8988T (cell line): ENCODE results near the gene LYSET.
"Not testable (repeated sequence)": the region's sequence is repeated elsewhere in the genome, so short reads cannot be mapped to it uniquely, and the experiment has no call there.

Experiments used
- DNase-seq: peaks from one replicate; pipeline ENCODE4 v3.0.0; 2011

The LYSET gene

DNA sequence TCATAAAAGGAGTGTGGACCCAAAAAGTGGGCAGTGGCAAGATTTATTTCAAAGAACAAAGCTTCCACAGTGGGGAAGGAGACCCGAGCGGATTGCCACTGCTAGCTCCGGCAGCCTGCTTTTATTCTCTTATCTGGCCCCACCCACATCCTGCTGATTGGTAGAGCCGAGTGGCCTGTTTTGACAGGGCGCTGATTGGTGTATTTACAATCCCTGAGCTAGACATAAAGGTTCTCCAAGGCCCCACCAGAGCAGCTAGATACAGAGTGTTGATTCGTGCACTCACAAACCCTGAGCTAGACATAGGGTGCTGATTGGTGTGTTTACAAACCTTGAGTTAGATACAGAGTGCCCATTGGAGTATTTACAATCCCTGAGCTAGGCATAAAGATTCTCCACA, 15.5 kb upstream of the LYSET start:
- not testable (repeated sequence) for DNase-seq

DNA sequence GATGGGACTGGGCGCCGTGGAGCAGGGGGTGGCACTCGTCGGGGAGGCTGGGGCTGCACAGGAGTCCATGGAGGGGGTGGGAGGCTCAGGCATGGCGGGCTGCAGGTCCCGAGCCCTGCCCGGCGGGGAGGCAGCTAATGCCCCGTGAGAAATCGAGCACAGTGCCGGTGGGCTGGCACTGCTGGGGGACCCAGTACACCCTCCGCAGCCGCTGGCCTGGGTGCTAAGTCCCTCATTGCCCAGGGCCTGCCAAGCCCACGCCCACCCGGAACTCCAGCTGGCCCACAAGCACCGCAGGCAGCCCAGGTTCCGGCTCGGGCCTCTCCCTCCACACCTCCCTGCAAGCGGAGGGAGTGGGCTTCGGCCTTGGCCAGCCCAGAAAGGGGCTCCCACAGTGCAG, 15.0 kb upstream of the LYSET start:
- DNase-seq: not testable (repeated sequence)

- DNase-seq: no peak
These were observed 13.7 kb upstream of the LYSET start for GRCh38 chr14:93171376-93171775.

GRCh38 chr14:93173943-93174395, 11.1 kb upstream of the LYSET start:
- DNase-seq: no peak

DNA sequence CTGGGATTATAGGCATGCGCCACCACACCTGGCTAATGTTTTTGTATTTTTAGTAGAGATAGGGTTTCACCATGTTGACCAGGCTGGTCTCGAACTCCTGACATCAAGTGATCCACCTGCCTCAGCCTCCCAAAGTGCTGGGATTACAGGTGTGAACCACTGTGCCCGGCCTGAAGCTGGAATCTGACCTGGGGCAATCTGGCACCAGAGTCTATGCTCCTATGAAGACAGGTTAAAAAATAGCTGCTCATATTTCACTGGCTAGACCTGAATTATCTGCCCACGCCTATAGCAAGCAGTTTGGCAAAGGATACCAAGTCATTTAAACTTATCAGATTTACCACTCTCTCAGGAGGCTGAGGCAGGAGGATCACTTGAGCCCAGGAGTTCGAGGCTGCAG, 10.4 kb upstream of the LYSET start:
- DNase-seq: not testable (repeated sequence)

DNA sequence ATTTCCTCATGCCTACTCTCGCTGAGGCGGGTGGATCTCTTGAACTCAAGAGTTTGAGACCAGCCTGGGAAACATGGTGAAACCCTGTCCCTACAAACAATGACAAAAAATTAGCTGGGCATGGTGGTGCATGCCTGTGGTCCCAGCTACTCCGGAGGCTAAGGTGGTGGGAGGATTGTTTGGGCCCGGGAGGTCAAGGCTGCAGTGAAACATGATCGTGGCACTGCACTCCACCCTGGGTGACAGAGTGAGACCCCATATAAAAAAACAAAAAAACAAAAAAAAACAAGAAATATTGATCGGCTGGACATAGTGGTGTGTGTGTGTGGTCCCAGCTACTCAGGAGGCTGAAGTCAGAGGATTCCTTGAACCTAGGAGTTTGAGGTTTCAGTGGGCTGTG, 9.6 kb upstream of the LYSET start:
- no peak for DNase-seq

GRCh38 chr14:93183596-93184317, 1.4 kb upstream of the LYSET start:
- no peak for DNase-seq

DNA sequence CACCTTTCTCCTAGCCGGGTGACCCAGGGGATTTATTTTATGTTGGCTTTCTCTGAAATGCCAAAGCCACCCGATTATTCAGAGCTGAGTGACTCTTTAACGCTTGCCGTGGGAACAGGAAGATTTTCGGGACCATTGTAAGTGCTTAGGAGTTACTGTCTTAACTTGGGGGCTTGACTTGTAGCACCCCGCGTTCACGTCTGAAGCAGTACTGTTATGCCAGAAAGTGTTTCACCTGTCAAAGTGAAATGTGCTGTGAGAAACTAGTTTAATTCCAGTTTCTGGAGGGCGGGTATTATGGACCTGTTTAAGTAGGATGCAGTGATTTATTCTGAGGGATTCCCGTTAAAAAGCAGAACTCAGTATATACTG, 218 bp downstream of the LYSET start:
- no peak for DNase-seq

GRCh38 chr14:93186466-93186865, 1.3 kb downstream of the LYSET start:
- no peak for DNase-seq

- no peak for DNase-seq
These were observed 1.8 kb downstream of the LYSET start for GRCh38 chr14:93186956-93187355.

- DNase-seq: no peak
These were observed 10.3 kb downstream of the LYSET start for GRCh38 chr14:93195316-93195999.

GRCh38 chr14:93199031-93199430, 13.9 kb downstream of the LYSET start:
- no peak for DNase-seq

GRCh38 chr14:93200553-93200952, 15.4 kb downstream of the LYSET start:
- DNase-seq: no peak

- DNase-seq: no peak
These were observed 16.1 kb downstream of the LYSET start for GRCh38 chr14:93201155-93201704.

GRCh38 chr14:93206793-93207467, 21.8 kb downstream of the LYSET start, which contains the start of the genes GON7 and UBR7:
TSS of gene GON7 (minus strand) at chr14:93207065. CDS start at chr14:93207037, 28 bp downstream.
TSS of gene UBR7 (plus strand) at chr14:93207256. CDS start at chr14:93207292, 36 bp downstream.
- peak; percentile 61 for DNase-seq

DNA sequence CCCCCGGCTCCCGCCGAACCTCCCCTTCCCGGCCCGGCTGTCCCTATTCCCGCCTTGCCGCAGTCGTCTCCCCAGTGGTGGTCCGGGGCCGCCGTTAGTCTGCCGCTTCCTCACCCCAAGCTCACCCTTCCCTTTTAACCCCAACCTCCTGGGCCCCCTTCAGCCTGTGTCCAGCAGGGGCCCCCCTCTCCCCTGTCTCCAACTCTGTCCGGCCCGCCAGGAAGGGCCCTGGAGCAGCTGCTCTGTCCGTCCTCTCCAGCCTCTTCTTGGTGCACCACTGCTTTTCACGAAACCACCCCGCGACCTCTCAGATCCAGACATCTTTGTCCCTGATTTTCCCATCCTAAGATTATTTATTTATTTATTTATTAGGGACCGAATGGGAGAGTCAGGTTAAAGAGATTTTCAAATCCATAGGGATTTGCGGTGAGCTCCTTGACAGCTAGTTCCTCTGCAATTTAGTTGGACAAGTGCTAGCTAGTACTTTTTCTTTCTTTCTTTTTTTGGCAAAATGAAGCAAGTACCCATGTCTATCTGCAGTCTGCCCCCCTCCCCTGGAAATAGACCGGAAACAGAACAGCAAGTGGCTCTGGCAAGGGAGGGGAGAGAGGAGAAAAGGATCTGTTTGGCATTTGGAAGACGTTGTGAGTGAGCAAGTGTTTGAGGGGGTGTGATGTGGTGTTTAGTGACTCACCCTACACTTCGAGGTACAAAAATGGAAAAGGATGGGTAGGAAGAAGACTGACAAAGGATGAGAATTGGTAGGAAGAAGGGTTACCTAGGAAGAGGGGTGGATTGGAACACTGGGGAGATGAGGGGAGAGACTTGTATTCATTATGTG, 22.6 kb downstream of the LYSET start:
- no peak for DNase-seq

GRCh38 chr14:93212432-93212831, 27.3 kb downstream of the LYSET start:
- no peak for DNase-seq

- no peak for DNase-seq
These were observed 29.5 kb downstream of the LYSET start for GRCh38 chr14:93214598-93214997.

DNA sequence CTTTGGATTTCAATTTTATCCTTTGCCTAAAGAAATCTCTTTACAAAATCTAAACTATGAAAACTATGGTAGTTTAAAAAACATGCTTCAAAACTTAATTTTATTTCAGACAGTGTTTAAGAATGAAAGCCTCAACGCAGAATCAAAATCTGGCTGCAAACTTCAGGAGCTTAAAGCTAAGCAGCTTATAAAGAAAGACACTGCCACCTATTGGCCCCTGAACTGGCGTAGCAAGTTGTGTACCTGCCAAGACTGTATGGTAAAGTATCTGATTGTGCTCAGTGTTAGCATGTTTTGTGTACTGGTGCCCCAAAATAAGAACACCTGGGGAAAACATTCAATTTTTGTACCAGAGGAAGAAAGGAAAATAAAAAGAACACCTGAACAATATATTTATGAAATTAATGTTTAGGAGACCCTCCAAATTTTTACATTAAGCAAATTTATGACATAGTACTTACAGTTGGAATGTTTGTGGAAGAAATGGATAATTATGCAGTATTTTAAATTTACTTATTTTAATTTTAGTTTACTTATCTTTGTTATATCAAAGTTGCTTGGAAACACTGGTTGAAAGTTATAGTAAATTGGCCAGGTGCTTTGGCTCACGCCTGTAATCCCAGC, 34.1 kb downstream of the LYSET start:
- DNase-seq: no peak

GRCh38 chr14:93220509-93220908, 35.4 kb downstream of the LYSET start:
- no peak for DNase-seq

DNA sequence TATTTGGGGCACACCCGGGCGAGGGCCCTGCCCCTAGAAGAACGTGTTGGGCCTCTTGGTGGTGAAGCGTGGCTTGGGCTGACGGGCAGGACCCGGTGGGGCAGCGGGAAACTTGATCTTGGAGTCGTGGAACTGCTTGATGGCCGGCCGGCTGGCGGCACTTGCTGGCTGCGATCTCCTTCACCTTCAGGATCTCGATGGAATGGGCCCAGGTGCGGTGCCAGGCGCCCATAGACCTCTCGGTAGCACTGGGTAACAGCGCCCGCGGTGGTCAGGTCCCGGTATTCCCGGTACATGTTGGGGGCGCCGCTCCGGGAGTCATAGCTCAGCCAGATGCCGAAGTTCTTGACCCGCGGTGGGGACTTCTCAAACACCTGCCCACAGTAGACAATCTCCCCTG, 38.4 kb downstream of the LYSET start:
- DNase-seq: no peak

DNA sequence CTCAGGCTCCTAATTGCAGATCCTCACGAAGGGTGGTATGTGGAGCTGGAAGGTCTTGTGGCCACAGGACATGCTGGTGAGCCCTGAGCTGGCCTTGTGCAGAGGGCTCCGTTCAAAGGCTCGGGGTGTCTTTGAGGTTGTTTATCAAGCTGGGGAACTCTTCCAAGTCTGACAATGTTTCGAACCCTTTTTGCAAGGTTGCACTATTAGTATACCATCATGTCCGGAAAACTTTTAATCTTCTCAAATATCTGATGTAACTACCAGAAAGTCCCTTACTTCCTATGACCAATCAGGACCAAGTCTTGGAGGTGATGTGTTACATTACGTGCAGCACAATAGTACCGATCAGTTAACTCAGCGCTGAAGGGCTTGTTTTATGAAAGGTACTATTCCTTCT, 43.4 kb downstream of the LYSET start:
- DNase-seq: no peak
